8988T (cell line): Measurements from ENCODE around the gene KLHL17.

Source experiments
- DNase-seq: peaks from one replicate; pipeline ENCODE4 v3.0.0; 2011

The KLHL17 gene

DNA sequence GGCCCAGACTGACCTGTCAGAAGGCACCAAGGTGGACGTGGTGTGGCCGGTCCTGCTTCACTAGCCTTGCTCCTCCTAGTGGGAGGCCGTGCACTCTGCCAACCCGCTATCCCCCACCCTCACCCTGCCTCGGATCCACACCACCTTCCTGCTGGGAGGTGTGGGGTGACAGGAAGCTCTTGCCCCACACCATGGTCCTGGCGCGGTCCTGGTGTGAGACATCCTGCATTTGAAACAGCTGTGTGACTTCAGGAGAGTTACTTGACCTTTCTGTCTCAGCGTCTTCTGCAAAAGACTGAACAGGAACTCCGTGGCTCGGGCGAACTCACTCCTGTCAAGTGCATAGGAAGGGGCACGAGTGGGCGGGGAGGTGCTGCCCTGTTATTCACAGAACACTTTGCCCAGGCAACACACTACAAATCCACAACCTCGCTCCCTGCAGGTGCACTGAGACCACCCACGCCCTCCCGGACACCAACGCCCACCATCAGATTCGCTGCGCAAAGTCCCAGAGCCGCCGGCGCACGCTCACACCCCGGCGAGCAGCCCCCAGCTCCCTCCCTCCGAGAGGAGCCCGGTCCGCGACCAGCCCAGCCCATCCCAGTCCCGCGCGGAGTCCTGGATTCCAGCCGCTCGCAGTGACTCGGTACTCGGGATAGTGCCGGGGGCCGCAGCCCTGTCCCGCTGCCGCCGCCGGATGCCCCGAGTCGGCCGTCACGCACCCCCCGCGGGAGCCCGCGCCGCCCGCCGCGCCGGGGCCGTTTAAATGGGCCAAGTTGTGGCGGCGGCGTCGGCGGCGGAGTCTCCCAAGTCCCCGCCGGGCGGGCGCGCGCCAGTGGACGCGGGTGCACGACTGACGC is 37.0 kb upstream of the KLHL17 start, which contains the start of gene SAMD11:
Gene SAMD11 (plus strand): TSS at position 793 of the 860 bp plus-strand sequence. CDS start 509 bp downstream, outside the sequence.
- no peak for DNase-seq

DNA sequence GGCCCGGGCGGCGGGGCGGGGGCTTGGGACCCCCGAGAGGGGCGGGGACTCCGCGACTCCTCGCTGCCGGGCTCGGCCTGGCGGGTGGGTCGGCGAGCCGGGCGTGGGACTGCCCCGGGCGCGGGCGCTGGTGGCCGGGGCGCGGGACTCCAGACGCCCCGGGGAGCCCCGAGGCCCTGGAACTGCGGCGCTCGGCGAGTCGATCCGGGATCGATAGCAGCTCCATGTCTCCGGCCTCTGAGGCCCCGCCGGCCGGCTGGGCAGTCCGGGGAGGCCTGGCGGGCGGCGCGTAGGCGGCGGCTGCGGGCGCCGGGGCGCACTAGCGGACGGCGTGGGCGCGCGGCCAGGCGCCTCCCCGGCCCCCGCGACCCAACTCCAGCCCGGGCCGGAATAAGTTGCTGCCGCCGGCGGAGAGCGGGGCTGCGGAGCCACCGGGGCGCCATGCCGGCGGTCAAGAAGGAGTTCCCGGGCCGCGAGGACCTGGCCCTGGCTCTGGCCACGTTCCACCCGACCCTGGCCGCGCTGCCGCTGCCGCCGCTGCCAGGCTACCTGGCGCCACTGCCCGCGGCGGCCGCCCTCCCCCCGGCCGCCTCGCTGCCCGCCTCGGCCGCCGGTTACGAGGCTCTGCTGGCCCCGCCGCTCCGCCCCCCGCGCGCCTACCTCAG is 36.3 kb upstream of the KLHL17 start:
- no peak for DNase-seq

DNA sequence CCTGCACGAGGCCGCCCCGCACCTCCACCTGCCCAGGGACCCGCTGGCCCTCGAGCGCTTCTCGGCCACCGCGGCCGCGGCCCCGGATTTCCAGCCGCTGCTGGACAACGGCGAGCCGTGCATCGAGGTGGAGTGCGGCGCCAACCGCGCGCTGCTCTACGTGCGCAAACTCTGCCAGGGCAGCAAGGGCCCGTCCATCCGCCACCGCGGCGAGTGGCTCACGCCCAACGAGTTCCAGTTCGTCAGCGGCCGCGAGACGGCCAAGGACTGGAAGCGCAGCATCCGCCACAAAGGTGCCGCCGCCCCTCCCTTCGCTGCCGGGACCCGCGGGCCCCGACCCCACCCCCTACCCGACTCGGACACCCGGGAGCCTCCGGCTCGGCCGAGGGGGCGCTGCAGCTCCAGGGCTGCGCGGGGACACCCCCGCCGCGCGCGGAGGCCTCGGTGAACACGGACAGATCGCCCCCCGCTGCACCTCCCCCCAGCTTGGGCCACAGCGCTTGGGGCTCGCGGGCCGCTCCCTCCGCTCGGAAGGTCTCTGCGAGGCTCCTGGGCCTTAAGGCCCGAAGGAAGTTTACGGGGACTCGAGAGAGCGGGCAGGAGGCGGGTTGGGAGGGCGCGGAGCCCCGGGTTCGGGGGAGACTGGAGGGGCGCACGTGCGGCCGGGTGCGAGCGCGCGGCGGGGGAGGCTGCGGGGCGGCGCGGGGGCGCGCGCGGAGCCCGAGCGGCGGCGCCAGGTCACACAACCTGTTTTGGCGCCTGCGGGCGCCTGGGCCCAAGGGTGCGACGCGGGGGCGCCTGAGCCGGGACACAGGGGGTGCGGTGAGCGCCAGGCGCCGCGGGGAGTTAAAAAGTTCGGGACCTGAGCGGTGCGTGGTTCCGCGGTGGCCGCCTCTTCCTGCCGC is 35.5 kb upstream of the KLHL17 start:
- no peak for DNase-seq

DNA sequence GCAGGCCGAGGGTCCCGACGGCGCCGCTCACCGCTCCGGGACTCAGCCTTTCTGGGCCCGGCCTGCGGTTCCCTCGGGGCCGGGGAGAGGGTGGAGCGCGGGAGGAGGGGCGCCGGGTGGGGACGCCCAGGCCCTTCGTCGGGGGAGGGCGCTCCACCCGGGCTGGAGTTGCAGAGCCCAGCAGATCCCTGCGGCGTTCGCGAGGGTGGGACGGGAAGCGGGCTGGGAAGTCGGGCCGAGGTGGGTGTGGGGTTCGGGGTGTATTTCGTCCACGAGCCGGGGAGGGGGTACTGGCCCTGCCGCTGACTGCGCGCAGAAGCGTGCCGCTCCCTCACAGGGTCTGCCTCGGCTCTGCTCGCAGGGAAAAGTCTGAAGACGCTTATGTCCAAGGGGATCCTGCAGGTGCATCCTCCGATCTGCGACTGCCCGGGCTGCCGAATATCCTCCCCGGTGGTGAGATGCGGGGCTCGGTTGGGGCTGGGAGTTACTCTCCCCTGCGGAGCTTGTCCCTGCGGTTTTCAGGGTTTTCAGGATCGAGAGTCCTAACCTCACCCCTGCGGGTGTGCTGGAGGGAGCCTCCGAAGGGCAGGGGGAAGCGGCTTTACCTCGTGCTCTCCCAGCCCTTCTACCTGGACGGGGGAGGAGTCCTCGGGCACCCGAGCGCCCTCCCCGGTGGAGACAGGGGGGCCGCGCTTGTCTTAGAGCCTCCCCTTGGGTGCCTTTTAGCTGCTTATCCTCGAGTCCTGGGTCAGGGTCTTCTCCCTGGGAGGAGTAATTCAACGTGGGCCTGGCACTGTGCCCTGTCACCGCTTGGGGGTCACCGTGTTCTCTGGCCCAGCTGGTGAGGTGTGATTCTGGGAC is 34.6 kb upstream of the KLHL17 start:
- no peak for DNase-seq

DNA sequence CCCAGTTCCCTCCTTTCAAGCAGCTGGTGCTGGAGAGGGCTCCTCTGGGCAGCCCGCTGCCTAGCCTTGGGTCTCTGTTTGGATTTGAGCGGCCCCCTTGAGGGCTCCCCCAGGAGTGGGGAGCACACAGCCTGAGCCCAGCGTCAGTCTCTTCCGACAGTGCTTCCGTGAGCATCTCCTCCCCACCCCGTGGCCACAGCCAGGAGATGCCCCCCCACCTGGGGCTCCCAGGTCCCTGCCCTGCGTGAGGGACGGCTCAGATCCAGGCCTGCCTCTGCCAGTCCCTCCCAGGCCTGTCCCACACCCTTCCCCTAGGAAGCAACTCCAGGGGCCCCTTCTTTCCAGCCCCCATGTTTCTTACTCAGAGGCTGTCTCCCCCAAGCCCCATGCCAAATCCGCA is 33.1 kb upstream of the KLHL17 start:
- no peak for DNase-seq

DNA sequence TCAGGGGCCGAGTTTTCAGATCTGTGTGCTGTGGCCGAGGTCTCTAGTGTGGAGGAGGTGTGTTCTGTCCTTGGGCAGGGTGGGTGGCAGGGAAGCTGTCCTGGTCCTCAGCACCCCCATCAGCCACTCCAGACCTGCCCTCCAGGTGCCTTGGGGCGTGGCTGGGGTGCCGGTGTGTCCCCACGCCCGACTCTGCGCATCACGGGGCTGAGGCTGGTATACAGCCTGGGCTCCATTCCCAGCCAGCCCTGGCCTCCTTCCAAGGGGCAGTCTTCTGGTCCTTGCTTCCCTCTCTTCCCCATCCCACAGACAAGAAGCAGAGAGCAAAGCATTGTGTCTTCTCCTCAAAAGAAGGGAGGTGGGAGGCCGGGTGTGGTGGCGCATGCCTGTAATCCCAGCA is 32.6 kb upstream of the KLHL17 start:
- DNase-seq = no peak

DNA sequence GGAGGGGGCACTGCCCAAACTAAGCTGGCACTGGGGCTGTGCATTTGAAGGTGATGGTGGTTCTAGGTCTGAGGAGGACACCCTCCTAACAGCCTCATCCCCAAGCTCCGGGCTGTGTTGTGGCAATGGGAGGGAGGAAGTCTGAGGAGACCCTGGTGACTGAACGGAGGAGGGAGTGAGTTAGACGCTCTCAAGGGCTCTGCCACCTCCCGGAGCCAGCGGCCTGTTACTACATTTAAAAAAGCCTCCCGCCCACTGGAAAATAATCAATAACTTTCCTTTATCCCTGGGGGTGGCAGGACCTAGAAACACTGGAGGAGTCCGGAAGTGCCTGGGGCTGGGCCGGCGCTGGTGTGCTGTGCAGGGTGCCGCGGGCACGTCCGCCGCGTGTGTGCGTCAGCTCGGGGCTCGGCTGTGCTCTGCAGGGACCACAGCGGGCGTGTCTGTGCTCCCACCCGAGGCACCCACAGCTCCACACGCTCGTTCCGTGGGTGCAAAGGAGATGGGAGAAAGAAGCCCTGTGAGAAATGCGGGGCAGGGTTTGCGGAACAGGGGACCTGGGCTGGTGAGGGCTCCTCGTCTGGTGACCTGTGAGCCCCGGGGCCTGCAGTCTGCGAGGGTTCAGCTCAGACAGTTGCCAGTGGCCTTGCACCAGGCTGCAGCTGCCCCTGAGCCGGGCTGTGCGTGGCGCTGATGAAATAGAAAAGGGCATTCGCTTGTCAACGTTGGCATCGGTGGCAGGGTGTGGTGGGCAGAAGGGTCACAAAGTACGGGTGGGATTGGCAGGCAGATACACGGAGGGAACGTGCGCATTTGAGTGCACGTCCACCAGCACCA is 31.3 kb upstream of the KLHL17 start:
- DNase-seq = no peak

DNA sequence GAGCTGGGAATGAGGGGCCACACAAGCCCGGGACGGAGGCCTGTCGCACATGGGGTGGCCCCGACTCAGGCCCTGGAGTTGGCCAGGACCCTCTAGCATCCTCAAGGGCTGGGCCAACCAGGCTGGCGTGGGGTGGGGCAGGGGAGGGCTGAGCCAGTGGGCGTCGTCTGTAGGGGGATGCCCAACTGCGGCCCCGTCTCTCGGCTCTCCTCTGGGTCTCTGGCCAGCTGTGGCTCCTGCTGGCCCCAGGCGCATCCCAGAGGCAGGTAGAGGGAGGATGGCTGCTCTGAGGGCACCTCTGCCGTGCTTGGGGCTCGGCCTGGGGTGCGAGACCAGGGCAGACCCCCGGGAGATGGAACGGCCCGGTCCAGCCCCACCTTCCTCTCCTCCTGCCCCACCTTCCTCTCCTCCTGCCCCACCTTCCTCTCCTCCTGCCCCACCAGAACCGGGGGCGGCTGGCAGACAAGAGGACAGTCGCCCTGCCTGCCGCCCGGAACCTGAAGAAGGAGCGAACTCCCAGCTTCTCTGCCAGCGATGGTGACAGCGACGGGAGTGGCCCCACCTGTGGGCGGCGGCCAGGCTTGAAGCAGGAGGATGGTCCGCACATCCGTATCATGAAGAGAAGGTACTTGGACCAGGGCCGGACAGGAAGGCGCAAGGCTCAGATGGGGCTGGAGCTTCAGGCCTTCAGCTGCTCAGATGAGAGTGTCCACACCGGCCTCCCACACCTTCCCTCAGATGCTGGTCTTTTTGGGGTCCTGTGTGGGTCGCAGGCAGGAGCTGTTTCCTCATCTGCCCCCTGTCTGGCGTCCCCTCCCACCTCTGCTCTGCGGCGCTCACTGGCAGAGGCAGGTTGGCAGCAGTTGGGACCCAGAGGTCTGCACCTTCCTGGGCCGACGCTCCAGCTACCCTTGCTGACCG is 30.4 kb upstream of the KLHL17 start:
- DNase-seq = no peak

DNA sequence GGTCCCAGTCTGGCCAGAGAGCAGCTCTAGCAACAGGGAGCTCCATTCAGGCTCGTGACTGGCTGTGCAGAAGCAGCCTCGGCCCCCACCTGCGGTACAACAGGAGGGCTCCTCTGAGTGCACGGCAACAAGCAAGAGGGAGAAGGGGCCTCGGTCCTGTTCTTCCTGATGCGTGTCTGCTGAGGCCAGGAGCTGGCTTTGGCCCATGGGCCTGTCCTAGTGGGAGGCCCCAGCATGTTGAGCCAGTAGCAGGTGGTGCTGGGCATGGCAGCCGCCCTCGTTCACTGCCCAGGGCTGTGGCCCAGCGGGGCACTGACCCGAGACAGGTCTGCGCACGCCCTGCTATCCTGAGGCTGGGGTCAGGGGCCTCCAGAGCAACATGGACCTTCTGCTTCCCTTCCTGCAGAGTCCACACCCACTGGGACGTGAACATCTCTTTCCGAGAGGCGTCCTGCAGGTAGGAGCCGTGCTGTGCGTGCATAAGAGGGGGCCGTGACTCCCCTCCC is 29.7 kb upstream of the KLHL17 start:
- DNase-seq = no peak

DNA sequence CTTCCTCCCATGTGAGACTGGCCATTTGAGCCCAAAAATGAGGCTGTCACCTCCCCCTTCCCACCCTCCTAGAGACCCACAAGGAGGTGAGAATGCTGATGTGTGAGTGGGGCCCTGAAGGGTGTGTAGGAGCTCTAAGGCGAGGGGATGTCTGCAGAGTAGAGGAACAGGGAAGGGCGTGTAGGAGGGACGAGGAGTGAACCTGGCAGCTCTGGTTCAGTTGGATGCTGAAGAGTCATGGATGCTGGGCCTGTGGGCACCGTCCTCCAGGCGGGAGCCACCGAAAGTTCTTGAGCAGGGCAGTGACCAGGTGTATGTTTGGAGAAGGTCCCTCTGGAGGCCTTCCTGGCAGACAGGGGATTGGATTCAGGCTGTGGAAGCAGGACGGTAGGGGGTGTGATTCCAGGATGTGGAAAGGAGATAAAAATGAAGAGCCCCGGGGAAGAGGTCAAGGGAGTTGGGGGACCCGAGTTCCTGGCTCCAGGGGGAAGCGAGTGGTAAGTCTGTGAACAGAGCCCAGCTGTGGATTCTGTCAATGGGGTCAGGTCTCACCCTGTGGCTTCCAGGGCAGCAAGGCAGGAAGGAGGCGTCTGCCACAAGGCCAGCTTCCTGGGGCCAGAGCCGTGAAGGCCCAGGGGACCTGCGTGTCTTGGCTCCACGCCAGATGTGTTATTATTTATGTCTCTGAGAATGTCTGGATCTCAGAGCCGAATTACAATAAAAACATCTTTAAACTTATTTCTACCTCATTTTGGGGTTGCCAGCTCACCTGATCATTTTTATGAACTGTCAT is 28.8 kb upstream of the KLHL17 start:
- DNase-seq = no peak

DNA sequence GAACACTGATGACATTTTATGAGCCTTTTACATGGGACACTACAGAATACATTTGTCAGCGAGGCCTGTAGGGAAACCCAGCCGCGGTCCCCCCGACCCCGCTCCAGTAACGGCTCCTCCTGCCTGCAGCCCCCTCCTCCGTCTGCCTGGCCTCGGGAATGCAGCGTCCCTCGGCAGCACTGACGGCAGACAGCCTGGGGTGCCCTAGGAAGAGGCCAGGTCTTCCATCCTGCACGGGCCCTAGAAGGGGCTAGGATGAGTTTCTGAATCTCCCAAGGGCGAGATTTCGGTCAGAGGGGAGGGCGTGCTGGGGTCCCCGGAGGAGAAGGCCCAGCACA is 28.2 kb upstream of the KLHL17 start:
- DNase-seq = no peak

DNA sequence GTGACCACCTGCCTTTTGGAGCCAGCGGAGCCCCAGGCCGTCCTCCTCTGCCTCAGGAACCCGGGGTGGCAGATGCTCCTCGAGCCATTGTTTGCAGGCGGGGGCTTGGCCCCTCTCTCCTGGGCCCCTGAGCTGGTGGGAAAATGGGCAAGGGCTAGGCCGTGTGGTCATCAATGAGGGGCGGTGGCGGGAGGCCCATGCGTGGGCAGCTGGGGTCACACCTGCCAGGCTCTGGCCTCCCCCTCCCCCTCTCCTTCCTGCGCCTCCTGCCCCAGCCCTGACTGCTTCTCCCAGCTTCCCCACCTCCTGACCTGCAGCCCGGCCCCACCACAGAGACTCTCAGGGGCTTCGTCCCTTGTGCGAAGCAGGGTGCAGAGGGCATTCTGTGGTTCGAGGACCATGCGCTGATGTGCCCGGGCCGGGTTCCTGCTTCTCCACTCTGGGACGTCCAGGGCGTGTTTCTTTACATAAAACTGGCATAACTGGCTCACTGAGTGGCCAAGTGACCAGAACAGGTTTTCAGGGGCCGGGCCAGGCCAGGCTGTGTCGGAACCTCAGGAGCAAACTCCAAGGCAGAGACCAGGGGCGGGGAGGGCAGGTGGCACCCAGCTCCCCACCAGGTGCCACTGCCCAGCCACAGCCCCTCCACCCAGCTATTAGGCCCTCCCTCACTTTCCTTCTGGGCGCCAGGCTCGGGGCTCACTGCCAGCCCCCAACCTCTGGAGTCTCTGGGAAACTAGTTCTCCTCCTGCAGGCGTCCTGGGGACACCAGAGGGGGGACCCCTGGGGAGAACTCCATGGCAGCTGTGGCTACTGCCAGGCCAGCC is 27.4 kb upstream of the KLHL17 start:
- no peak for DNase-seq

DNA sequence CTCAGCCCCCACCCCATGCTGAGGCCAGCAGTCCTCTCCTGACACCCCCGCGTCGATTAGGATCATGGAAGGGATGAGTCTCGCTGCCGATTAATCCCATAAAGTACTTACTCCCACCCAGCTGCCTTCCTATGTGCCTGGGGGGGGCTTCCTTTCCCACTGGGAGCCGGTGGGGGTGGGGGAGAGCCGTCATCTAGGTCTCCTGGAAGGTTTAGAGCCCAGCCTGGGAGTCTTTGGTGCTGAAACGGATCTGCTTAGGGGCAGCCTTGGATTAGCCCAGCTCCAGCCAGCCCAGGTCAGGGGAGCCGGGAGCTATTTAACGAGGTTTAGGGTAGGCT is 26.8 kb upstream of the KLHL17 start:
- DNase-seq = no peak

DNA sequence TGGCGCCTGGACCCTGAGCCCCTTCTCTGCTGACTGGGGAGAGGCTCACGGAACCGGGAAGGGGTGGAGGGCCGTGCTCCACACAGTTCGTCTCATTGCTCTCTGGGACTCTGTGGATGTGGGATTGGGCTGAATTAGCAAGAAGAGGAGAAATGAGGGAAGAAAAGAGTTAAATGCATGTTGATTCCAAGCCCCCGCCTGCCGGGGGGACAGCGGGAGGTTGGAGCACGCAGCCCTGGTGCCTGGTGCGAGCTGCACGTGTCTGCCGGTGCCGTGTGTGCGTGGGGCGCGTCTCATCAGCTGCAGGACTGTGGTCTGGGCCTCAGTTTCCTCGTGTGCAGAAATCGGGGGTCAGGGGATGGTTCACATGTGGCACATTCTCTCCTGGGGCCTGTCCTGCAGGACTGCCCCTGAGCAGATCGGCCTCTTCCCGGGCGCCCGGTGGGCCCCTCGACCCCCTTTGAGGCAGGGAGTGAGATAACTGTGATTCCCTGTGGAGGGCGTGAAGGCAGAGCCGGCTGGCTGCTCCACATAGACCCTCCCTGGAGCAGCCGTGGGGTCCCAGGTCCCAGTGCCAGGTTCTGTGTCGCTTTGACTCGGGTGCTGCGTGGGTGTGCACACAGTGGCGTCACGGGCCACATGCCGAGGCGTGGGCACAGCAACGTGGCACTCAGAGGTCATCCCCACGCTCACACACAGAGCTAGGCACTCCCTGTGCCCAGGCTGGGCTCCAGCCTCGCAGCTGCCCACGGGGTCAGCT is 25.2 kb upstream of the KLHL17 start:
- no peak for DNase-seq

DNA sequence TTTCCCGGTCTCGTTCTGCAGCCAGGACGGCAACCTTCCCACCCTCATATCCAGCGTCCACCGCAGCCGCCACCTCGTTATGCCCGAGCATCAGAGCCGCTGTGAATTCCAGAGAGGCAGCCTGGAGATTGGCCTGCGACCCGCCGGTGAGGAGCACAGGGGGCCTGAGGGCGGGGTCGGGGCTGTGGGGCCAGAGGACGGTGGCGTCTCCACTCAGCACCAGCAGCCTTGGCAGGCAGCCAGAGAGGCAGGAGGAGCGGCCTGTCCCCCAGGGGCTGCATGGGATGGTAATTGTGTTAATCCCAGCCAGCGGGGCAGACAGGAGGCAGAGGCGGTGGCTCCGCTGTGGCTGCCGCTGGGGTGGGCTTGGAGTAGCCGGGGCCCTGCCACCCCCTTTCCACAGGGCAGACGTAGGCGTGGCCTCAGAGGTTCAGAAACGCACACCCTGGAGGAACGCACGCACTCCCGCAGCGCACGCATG is 24.6 kb upstream of the KLHL17 start:
- no peak for DNase-seq

DNA sequence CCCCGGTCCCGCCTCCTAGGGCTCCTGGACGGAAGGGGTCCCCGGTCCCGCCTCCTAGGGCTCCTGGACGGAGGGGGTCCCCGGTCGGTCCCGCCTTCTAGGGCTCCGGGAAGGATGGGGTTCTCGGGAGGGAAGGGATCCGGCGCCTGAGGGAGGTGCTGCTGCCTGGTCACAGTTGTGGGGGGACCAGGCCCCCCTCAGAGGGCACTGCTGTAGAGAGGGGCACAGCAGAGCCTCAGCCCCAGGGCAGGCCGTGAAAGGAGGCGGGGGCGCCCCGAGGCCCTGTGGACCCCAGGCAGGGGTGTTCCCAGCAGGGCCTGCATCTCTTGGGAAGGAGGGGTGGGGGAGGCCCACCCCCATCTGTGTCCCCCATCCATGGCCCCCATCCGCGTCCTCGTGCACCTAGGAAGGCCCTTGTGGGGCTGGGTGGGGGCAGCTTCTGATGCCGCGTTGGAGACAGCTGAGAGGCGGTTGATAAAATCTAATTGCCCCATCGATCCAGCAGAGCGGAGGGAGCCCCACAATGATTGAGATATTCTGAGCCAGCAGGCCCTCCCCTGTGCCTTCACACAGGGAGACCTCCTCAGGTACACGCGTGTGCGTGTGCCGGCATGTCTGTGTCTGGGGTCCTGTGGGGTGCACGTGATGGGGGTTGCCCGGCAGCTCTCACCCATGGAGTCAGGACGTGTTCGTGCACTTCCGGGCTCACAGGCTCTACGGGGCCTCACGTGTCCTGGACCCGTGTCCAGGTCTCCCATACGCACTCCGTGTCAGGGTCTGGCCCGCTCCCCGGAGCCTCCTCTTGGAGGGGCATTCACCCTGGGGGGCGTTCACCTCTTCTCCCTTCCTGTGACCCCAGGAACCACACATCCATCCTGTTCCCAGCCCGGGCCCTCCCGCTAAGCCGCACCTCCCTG is 23.8 kb upstream of the KLHL17 start:
- no peak for DNase-seq
